ENCODE results near the gene USH1C.

Gene USH1C

GRCh38 chr11:17552392-17553248 lies 8.4 kb upstream of the USH1C start:
- ATAC-seq: no peak
- TF ChIP-seq ARNTL (CRISPR knock-in tag; IDR thresholded peaks at IDR 0.05; ENCODE audit: borderline replicate concordance, low read depth) (no peak), PPARA (CRISPR knock-in tag; IDR thresholded peaks at IDR 0.05; ENCODE audit: borderline replicate concordance) (no peak), RARB (CRISPR knock-in tag; IDR thresholded peaks at IDR 0.05) (no peak), OSR1 (CRISPR knock-in tag; IDR thresholded peaks at IDR 0.05) (no peak), TOX (CRISPR knock-in tag; IDR thresholded peaks at IDR 0.05; ENCODE audit: borderline replicate concordance) (no peak), ISL1 (CRISPR knock-in tag; IDR thresholded peaks at IDR 0.05) (no peak), ZC3H10 (CRISPR knock-in tag; IDR thresholded peaks at IDR 0.05) (no peak)
- TF ChIP-seq, protein P1, sequence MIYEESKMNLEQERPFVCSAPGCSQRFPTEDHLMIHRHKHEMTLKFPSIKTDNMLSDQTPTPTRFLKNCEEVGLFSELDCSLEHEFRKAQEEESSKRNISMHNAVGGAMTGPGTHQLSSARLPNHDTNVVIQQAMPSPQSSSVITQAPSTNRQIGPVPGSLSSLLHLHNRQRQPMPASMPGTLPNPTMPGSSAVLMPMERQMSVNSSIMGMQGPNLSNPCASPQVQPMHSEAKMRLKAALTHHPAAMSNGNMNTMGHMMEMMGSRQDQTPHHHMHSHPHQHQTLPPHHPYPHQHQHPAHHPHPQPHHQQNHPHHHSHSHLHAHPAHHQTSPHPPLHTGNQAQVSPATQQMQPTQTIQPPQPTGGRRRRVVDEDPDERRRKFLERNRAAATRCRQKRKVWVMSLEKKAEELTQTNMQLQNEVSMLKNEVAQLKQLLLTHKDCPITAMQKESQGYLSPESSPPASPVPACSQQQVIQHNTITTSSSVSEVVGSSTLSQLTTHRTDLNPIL (CRISPR knock-in tag; IDR thresholded peaks at IDR 0.05; ENCODE audit: low read depth): no peak
- TF ChIP-seq, protein P2, sequence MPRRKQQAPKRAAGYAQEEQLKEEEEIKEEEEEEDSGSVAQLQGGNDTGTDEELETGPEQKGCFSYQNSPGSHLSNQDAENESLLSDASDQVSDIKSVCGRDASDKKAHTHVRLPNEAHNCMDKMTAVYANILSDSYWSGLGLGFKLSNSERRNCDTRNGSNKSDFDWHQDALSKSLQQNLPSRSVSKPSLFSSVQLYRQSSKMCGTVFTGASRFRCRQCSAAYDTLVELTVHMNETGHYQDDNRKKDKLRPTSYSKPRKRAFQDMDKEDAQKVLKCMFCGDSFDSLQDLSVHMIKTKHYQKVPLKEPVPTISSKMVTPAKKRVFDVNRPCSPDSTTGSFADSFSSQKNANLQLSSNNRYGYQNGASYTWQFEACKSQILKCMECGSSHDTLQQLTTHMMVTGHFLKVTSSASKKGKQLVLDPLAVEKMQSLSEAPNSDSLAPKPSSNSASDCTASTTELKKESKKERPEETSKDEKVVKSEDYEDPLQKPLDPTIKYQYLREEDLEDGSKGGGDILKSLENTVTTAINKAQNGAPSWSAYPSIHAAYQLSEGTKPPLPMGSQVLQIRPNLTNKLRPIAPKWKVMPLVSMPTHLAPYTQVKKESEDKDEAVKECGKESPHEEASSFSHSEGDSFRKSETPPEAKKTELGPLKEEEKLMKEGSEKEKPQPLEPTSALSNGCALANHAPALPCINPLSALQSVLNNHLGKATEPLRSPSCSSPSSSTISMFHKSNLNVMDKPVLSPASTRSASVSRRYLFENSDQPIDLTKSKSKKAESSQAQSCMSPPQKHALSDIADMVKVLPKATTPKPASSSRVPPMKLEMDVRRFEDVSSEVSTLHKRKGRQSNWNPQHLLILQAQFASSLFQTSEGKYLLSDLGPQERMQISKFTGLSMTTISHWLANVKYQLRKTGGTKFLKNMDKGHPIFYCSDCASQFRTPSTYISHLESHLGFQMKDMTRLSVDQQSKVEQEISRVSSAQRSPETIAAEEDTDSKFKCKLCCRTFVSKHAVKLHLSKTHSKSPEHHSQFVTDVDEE (CRISPR knock-in tag; IDR thresholded peaks at IDR 0.05): no peak
- TF ChIP-seq, protein P3, sequence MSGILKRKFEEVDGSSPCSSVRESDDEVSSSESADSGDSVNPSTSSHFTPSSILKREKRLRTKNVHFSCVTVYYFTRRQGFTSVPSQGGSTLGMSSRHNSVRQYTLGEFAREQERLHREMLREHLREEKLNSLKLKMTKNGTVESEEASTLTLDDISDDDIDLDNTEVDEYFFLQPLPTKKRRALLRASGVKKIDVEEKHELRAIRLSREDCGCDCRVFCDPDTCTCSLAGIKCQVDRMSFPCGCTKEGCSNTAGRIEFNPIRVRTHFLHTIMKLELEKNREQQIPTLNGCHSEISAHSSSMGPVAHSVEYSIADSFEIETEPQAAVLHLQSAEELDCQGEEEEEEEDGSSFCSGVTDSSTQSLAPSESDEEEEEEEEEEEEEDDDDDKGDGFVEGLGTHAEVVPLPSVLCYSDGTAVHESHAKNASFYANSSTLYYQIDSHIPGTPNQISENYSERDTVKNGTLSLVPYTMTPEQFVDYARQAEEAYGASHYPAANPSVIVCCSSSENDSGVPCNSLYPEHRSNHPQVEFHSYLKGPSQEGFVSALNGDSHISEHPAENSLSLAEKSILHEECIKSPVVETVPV (CRISPR knock-in tag; IDR thresholded peaks at IDR 0.05): no peak

DNA sequence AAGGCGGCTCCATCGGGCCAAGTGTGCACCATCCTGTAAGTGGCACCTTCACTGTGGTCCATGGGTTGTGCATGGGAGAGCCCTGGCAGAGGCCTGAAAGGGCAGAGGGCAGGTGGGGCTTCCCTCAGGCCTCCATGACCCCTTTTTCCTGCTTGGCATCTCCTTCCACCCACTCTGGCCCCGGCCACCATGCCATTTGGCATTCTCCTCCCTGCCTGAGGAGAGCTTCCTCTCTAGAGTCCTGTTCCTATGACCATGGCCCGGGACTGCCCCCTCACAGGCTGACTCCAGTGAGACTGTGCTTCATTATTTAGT lies 7.8 kb upstream of the USH1C start:
- TF ChIP-seq CSDC2 (CRISPR knock-in tag; IDR thresholded peaks at IDR 0.05) (no peak), ARNTL (CRISPR knock-in tag; IDR thresholded peaks at IDR 0.05; ENCODE audit: borderline replicate concordance, low read depth) (no peak), RARB (CRISPR knock-in tag; IDR thresholded peaks at IDR 0.05) (no peak)
- TF ChIP-seq, protein P1 (CRISPR knock-in tag; IDR thresholded peaks at IDR 0.05; ENCODE audit: low read depth): no peak
- ATAC-seq: no peak

GRCh38 chr11:17551347-17552040 lies 7.3 kb upstream of the USH1C start:
- no peak for TF ChIP-seq TOX (CRISPR knock-in tag; IDR thresholded peaks at IDR 0.05; ENCODE audit: borderline replicate concordance)
- TF ChIP-seq PPARA (CRISPR knock-in tag; IDR thresholded peaks at IDR 0.05; ENCODE audit: borderline replicate concordance): no peak
- no peak for TF ChIP-seq TCF4 (CRISPR knock-in tag; IDR thresholded peaks at IDR 0.05; ENCODE audit: borderline replicate concordance)
- TF ChIP-seq, protein P4, sequence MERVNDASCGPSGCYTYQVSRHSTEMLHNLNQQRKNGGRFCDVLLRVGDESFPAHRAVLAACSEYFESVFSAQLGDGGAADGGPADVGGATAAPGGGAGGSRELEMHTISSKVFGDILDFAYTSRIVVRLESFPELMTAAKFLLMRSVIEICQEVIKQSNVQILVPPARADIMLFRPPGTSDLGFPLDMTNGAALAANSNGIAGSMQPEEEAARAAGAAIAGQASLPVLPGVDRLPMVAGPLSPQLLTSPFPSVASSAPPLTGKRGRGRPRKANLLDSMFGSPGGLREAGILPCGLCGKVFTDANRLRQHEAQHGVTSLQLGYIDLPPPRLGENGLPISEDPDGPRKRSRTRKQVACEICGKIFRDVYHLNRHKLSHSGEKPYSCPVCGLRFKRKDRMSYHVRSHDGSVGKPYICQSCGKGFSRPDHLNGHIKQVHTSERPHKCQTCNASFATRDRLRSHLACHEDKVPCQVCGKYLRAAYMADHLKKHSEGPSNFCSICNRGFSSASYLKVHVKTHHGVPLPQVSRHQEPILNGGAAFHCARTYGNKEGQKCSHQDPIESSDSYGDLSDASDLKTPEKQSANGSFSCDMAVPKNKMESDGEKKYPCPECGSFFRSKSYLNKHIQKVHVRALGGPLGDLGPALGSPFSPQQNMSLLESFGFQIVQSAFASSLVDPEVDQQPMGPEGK (CRISPR knock-in tag; IDR thresholded peaks at IDR 0.05; ENCODE audit: borderline replicate concordance): no peak
- ATAC-seq: no peak

- ATAC-seq: no peak
- TF ChIP-seq ZC3H10 (CRISPR knock-in tag; IDR thresholded peaks at IDR 0.05) (no peak), ZFP3 (CRISPR knock-in tag; IDR thresholded peaks at IDR 0.05) (no peak), CSDC2 (CRISPR knock-in tag; IDR thresholded peaks at IDR 0.05) (no peak), ZNF8 (CRISPR knock-in tag; IDR thresholded peaks at IDR 0.05) (no peak), TCF4 (CRISPR knock-in tag; IDR thresholded peaks at IDR 0.05; ENCODE audit: borderline replicate concordance) (no peak), ZFP30 (CRISPR knock-in tag; IDR thresholded peaks at IDR 0.05) (no peak), ARNTL (CRISPR knock-in tag; IDR thresholded peaks at IDR 0.05; ENCODE audit: borderline replicate concordance, low read depth) (no peak), RARB (CRISPR knock-in tag; IDR thresholded peaks at IDR 0.05) (no peak), ESRRG (CRISPR knock-in tag; IDR thresholded peaks at IDR 0.05) (no peak)
- TF ChIP-seq, protein P2 (CRISPR knock-in tag; IDR thresholded peaks at IDR 0.05): no peak
Observed at GRCh38 chr11:17550450-17551346, 6.5 kb upstream of the USH1C start.

Data from SK-N-SH treated with all-trans-retinoic acid at 6 μM for 48 hours (cell line).